Muscle of leg (tissue), 11 donors: ENCODE data around the gene RNF40. TPM values are rescaled to one million over a fixed set of nuclear protein-coding genes. Genes with fewer than 3 reads are reported as not detected.

Source experiments
- DNase-seq: peaks from one replicate; pipeline ENCODE4 v3.0.0; 2013
- H3K27ac ChIP-seq: one replicate; pipeline ENCODE4 v1.5.1; 2013; ENCODE audit warnings: mild to moderate bottlenecking, low read length, control low read depth
- H3K27me3 ChIP-seq: one replicate; pipeline ENCODE4 v1.6.1; 2013; ENCODE audit warnings: low read length; ENCODE audit not compliant: control insufficient read depth, insufficient read depth
- H3K36me3 ChIP-seq: one replicate; pipeline ENCODE4 v1.6.1; 2013; ENCODE audit warnings: low read length; ENCODE audit not compliant: control insufficient read depth, insufficient read depth
- H3K4me1 ChIP-seq: one replicate; pipeline ENCODE4 v1.6.1; 2013; ENCODE audit warnings: low read length; ENCODE audit not compliant: control insufficient read depth, insufficient read depth
- H3K4me3 ChIP-seq: one replicate; pipeline ENCODE4 v1.5.1; 2013; ENCODE audit warnings: low read length, control low read depth
- H3K9me3 ChIP-seq: replicated peaks from 2 replicates; pipeline ENCODE4 v1.6.1; 2013; ENCODE audit warnings: low read depth, low read length; ENCODE audit not compliant: control insufficient read depth
- WGBS: methylation state at CpG from one replicate; pipeline ENCODE4 v1.1.5; 2013; ENCODE audit warnings: missing lambda C conversion rate; ENCODE audit not compliant: insufficient coverage; 5-methylcytosine and 5-hydroxymethylcytosine counted together
- polyA plus RNA-seq, 8 donors: library from polyadenylated mRNA; unstranded; fragments of 120-200 nt; gene quantifications; one replicate each; pipeline versions ENCODE4 v1.2.1 to v1.2.3, GENCODE V29; 2013; ENCODE audit warnings: inconsistent platforms in 1 of 8, low replicate concordance in 1 of 8; ENCODE audit not compliant: insufficient read length in 8 of 8, insufficient read depth in 1 of 8
- total RNA-seq: library from RNA; stranded (reverse); fragments of 120-200 nt; gene quantifications from one replicate; pipeline ENCODE4 v1.2.4, GENCODE V29; 2013

RNF40 gene
- total and polyA plus RNA-seq, 9 donors: 43.9 to 72.0 (median 56.6) TPM

DNA sequence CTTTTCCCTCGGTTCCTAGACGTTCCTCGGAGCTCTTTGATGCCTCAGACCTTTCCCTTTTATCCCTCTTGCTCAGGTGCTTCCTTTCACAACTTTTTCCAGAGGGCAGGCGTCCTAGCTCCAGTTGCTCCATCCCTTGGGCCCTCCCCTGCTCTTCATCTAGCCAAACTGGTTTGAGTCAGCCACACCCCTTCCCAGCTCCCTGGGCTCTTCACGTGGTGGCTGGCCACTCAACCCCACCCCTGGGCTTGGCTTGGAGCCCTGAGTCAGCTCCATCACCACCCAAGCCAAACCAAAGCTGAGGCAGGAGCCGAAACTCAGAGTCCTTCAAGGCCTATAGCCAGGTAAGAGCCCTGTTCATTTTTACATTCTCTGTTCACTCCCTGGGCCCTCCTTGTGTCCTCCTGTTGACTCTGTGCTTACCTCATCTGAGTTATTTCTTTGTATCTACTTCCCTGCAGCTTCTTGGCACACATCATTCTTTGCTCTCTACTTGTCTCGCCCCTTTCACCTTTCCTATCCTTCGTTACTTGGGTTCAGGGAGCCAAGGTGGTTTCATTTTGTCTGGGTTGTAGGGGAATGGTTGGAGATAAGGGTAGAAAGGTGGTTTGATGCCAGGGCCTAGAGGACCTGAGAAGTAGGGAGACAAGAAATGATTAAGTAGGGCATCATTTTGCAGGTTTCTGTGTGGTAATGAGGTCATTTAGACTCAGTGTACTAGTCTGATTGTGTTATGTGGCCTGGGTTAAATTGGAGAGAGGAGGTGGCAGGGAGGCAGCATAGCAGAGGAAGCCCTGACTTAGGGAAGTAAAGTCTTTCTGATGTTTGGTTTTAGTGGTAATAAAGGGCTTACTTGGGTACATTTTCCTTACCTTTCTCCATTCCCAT is 21.5 kb upstream of the RNF40 start:
- Histone ChIP-seq H3K4me1 (peaks cover 7% of the 10 kb centered on the region), H3K27me3 (no peaks in the 10 kb centered on the region), H3K4me3 (no peak overlapping the region), H3K9me3 (no peaks in the 10 kb centered on the region), H3K36me3 (peaks cover 76% of the 10 kb centered on the region), H3K27ac (no peak overlapping the region)
- peak; percentile 61 for DNase-seq
- 43% methylated on average over 6 of the region's 8 CpGs for WGBS

DNA sequence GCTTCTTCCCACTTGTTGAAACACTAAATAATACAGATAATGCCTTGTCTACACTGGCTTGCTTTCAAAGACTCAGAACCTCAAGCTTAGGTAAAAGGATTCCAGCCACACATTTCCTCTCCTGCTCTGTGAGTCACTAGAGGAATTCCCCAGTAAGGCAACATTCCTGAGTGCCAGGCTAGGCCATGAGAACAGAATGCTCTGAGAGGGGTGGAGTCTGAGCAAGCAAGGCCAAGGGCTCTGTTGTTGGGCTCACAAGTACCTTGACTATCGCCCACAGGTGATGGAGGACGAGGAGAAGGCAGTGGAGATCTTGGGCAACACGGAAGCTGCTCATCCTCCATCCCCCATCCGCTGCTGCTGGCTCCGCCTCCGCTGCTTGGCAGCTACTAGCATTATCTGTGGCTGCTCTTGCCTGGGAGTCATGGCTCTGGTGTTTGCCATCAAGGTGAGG is 20.6 kb upstream of the RNF40 start:
- peaks cover 67% of the 10 kb centered on the region for H3K36me3 ChIP-seq
- H3K27ac ChIP-seq: no peak overlapping the region
- WGBS: 100% methylated on average over 1 of the region's 6 CpGs

DNA sequence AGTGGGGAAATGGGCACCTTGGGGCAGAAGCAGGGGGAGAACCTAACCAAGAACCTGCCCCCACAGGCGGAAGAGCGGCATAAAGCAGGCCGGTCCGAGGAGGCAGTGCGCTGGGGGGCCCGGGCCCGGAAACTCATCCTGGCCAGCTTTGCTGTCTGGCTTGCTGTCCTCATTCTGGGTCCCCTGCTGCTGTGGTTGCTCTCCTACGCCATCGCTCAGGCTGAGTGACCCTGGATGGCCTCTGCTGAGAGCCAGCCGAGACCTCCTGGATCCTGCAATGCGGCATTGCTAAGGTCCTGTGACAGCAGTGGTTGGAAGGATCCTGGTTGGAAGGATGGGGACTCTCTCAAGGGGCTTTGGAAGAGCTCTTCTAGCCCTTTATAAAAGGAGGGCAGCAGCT is 18.4 kb upstream of the RNF40 start:
- Histone ChIP-seq H3K4me1 (peaks cover 13% of the 10 kb centered on the region), H3K36me3 (peaks cover 45% of the 10 kb centered on the region), H3K27me3 (no peaks in the 10 kb centered on the region), H3K9me3 (no peaks in the 10 kb centered on the region), H3K27ac (peak overlapping the region; percentile 45), H3K4me3 (no peak overlapping the region)
- 48% methylated on average over 11 of the region's 11 CpGs for WGBS
- peak; percentile 88 for DNase-seq

More for the DNA sequence above, 20.6 kb upstream of the RNF40 start:
- H3K9me3 ChIP-seq: no peaks in the 10 kb centered on the region
- DNase-seq: no peak
- no peak overlapping the region for H3K4me3 ChIP-seq
- no peaks in the 10 kb centered on the region for H3K27me3 ChIP-seq
- peaks cover 7% of the 10 kb centered on the region for H3K4me1 ChIP-seq

DNA sequence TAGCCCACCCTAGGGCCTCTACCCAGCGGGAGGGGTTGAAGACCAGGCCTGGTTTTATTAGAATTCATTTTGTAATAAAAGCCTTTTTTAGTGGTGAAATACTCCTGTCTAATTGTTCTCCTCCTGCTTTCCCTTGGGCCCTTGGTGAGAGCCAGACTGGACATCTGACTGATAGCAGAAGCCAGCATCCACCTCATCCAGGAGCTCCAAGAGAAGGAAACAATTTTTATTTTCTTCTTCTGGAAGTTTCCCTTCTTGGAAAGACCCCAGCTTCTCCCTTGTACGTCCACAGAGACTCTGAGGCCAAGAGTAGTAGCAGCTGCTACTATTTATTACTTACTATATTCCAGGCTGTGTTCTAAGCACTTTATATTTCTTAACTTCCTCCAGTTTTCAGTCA is 17.9 kb upstream of the RNF40 start:
- H3K4me3 ChIP-seq: no peak overlapping the region
- H3K36me3 ChIP-seq: peaks cover 40% of the 10 kb centered on the region
- peak; percentile 97 for DNase-seq
- WGBS: 40% methylated on average over 1 of the region's 2 CpGs
- peak overlapping the region; percentile 45 for H3K27ac ChIP-seq
- H3K9me3 ChIP-seq: no peaks in the 10 kb centered on the region
- H3K4me1 ChIP-seq: peaks cover 13% of the 10 kb centered on the region
- H3K27me3 ChIP-seq: no peaks in the 10 kb centered on the region

DNA sequence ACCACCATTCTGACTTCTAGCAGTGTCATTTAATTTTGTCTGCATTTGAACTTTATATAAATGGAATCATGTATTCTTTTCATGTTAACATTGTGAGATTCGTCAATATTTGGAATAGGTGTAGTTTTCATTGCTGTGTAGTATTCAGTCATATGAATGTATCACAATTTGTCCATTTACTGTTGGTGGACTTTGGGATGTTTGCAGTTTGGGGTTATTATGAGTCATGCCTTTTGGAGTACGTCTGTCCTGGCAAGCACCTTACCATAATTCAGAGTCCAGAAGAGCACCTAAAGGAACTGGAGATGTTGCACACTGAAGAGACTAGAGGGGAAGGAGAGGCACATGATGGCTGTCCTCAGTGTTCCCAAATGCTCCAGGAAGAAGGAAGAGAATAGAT is 17.0 kb upstream of the RNF40 start:
- DNase-seq: no peak
- WGBS: 67% methylated on average over 1 of the region's 2 CpGs
- Histone ChIP-seq H3K9me3 (no peaks in the 10 kb centered on the region), H3K4me3 (no peak overlapping the region), H3K27ac (no peak overlapping the region), H3K27me3 (no peaks in the 10 kb centered on the region), H3K4me1 (peaks cover 12% of the 10 kb centered on the region), H3K36me3 (peaks cover 32% of the 10 kb centered on the region)

DNA sequence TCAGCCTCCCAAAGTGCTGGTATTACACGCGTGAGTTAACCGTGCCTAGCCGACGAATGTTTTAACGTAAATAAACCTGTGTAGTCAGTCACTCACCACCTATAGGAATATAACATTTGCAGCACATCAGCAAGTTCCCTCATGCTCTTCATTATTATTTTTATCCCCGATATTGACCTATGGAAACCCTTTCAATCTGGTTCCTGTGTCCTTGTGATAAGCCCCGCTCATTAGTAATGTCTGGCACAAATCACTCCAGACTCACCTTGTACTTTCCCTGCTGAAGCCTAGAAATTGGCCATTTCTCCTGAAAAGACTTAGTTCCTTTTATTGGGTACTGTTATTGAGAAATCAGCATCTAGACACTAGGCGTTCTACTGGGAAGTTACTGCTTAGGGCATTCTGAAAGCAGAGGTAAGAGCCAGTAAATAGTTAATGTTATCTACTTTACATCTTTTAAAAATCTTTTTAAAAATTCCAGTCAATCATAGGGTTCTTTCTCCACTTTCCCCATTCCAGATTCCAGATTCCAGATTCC is 15.4 kb upstream of the RNF40 start:
- H3K36me3 ChIP-seq: peaks cover 28% of the 10 kb centered on the region
- WGBS: 73% methylated on average over 7 of the region's 9 CpGs
- DNase-seq: no peak
- peaks cover 7% of the 10 kb centered on the region for H3K4me1 ChIP-seq
- H3K4me3 ChIP-seq: no peak overlapping the region
- H3K9me3 ChIP-seq: no peaks in the 10 kb centered on the region
- H3K27ac ChIP-seq: no peak overlapping the region
- no peaks in the 10 kb centered on the region for H3K27me3 ChIP-seq

DNA sequence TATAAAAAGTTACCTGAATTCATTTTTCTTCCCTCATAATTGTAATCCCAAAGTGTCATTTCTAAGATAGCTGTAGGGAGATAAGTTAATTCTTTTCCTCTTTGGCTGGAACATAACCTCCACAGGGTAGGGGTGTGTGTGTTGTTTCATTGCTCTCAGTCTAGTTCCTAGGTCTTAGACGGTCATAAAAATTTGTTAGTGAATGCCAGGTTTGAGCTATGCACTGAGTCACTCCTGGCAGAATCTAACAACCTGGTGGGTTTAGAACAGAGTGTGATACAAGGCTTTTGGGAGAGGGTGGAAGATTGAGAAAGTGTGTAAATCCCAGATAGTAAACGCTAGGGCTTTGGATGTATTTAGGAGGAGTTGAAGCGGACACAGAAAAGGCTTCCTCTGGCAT is 14.8 kb upstream of the RNF40 start:
- Histone ChIP-seq H3K4me3 (peak overlapping the region; percentile 60), H3K27me3 (no peaks in the 10 kb centered on the region), H3K27ac (peak overlapping the region; percentile 79), H3K4me1 (peaks cover 7% of the 10 kb centered on the region), H3K9me3 (no peaks in the 10 kb centered on the region), H3K36me3 (peaks cover 21% of the 10 kb centered on the region)
- 38% methylated on average over 3 of the region's 3 CpGs for WGBS
- no peak for DNase-seq

DNA sequence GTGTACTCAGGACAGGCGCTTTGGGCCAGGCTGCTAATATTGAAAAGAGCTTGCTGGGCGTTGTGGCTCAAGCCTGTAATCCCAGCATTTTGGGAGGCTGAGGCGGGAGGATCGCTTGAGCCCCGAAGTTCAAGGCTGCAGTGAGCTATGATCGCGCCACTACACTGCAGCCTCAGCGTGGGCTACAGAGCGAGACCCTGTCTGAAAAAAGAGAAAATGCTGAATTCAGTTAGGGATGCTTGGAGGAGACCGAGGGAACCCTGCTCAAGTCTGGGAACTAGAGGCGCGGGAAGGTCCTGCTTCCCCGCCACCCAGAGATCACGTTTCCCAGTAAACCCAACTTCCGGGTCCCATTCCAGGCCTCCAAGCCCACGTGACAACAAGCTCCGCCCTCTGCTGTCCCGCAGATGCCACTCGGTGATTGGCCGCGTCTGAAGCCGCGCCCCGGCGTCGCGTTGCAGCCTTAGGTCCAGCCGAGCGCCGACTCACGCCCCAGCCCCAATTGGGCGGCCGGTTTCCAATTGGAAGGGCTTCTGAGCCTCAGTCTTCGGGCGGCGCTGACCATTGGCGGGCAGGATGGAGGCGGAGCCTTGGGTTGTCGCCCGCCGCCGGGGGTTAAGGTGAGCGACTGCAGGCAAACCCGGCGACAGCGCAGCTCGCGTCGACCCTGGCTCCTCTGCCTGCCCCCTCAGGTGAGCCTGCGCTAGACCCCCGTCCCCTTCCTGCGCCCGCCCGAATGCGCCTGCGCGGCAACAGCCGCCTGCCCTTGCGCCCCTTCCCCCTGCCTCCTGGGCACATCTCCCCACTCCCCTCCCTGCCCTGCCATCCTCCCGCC is 14.1 kb upstream of the RNF40 start, which contains the start of gene PHKG2:
TSS of gene PHKG2 (plus strand) at position 627 of the 835 bp plus-strand sequence. CDS start 396 bp downstream, outside the sequence.
- WGBS: 4% methylated on average over 54 of the region's 60 CpGs
- H3K4me1 ChIP-seq: peaks cover 7% of the 10 kb centered on the region
- H3K9me3 ChIP-seq: no peaks in the 10 kb centered on the region
- DNase-seq: peak; percentile 100
- no peaks in the 10 kb centered on the region for H3K27me3 ChIP-seq
- H3K4me3 ChIP-seq: peak within 1 kb of the TSS; percentile 78
- peaks cover 23% of the 10 kb centered on the region for H3K36me3 ChIP-seq
- H3K27ac ChIP-seq: peak within 1 kb of the TSS; percentile 79

DNA sequence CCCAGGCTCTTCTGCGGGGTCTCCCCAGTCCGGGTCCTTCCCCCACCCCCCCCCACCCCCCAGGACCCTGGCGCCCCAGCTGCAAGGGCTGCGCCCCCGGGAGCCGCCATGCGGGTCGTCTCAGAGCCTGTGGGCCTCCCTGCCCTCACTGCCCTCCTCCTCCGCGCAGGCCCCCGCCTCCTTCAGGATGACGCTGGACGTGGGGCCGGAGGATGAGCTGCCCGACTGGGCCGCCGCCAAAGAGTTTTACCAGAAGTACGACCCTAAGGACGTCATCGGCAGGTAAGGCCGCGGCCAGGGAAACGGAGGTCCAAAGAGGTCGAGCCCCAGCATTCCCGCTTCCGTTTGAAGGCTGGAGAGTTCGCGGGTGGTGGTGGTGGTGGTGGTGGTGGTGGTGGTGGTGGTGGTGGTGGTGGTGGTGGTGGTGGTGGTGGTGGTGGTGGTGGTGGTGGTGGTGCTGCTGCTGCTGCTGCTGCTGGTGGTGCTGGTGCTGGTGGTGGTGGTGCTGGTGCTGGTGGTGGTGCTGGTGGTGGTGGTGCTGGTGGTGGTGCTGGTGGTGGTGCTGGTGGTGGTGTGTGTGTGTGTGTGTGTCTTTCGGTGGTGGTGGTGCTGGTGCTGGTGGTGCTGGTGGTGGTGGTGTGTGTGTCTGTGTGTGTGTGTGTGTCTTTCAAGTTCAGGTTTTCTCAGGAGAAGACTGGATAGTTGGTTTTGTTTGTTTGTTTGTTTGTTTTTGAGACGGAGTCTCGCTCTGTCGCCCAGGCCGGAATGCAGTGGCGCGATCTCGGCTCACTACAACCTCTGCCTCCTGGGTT is 13.3 kb upstream of the RNF40 start:
- H3K27me3 ChIP-seq: no peaks in the 10 kb centered on the region
- peak overlapping the region; percentile 78 for H3K4me3 ChIP-seq
- no peak for DNase-seq
- no peak overlapping the region for H3K27ac ChIP-seq
- peaks cover 25% of the 10 kb centered on the region for H3K36me3 ChIP-seq
- H3K9me3 ChIP-seq: no peaks in the 10 kb centered on the region
- 0% methylated on average over 17 of the region's 36 CpGs for WGBS
- peaks cover 6% of the 10 kb centered on the region for H3K4me1 ChIP-seq
